HG02610 (cell line): ENCODE data around the gene OSGEP.

Experiments
- ATAC-seq: cut with Tn5 transposase; IDR thresholded peaks from one replicate; pipeline ENCODE4 v1.9.1; 2021; ENCODE audit warnings: mild to moderate bottlenecking, moderate library complexity; ENCODE audit not compliant: unreplicated experiment

Gene OSGEP

DNA sequence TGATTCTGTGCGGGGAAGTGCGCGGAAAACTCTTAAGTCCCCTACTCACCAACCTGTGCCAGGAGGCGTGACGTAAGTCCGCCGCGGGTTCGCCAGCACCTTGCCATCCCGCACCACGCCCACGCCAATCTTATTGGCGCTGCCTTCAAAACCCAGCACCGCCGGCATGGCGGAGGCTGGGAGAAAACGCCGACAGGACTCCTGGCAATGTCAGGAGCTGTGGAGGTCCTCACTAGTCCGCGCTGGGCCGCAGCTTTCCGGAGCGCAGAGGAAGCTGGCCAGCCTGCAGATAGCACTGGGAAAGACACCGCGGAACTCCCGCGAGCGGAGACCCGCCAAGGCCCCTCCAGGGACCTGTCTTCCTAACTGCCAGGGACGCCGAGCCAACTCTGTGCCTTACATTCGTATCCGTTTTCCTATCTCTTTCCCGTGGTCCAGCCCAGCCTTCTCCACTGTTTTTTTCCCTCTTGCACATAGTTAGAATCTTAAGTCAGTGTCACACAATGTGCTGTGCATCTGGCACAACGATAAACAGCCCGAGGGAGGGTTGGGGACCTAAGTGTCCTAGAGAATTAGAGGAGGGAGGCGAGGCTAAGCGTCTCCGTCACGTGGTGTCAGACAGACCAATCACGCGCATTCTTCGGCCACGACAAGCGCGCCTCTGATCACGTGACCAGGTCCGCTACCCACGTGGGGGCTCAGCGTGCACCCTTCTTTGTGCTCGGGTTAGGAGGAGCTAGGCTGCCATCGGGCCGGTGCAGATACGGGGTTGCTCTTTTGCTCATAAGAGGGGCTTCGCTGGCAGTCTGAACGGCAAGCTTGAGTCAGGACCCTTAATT lies at the start of gene OSGEP, which contains the start of gene APEX1:
OSGEP (minus strand) TSS at position 297 of the 839 bp plus-strand sequence; CDS start at position 168, 129 bp downstream.
APEX1 (plus strand) TSS at position 711 of the 839 bp plus-strand sequence. CDS start 420 bp downstream, outside the sequence.
- peak; percentile 83 for ATAC-seq

DNA sequence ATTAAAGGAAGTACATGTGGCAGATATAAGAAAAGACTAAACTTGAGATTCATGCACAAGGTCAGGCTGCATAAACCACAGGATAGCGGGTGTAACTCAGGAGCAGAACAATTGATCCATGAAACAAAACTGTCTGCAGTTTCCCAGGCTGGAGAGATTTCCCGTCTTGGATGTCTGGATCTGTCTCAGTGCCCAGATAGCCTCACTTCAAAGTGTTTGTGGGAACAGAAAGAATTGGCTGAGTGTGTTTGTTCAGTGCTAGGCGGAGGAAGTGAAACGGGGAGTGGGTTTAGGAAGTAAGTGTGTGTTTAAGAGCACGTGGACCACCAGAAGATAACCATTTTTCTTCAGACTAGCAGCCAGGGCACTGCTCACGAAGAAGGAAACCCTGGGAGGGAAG lies 49.3 kb upstream of the OSGEP start:
- ATAC-seq: no peak

DNA sequence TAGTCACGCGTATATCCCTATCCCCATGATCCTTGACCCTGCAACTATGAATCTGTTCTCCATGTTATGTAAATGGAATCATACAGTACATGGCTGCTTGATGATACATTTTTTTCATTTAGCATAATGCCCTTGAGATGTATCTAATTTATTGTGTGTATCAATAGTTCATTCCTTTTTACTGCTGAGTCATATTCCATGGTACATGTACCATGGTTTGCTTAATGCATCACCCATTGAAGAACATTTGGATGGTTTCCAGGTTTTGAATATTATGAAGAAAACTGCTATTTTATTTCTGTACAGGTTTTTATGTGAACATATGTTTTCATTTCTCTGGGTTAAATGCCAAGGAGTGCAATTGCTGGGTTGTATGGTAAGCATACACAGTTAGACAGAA lies 46.7 kb upstream of the OSGEP start:
- ATAC-seq: no peak

DNA sequence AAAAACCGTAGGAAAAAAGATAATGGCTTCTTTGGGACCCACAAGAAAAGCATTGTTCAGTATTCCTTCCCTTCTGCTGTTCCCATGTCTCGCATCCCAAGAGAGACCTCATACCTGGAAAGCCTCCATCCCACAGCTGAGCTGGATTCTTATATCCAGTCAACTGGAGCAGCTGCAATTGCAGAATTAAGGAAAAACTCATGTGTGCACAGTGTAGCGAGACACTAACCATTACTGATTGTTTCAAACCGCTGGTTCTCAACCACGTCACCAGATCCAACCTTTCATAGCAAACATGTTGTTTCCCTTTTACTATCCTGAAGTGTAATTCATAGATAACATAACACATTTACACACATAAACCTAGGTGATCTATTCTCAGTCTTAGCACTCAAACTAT lies 45.3 kb upstream of the OSGEP start:
- no peak for ATAC-seq

DNA sequence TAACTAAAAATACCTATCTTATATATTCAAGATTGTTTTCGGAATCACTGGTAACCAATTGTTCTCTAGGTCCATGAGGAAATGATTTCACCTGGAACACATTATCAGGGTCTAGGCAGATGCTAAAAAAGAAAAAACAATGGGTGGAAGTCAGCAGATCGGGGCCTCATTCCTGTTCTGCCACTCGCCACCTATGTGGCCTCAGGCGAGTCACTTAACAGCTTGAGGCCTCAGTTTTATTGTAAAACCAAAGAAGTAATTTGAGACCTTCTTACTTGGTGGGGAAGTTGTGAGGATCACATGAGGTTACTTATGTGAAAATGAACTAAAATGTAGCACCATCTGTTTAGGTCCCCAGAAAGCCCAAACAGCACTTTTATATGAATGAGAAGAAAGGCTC lies 44.5 kb upstream of the OSGEP start:
- no peak for ATAC-seq

DNA sequence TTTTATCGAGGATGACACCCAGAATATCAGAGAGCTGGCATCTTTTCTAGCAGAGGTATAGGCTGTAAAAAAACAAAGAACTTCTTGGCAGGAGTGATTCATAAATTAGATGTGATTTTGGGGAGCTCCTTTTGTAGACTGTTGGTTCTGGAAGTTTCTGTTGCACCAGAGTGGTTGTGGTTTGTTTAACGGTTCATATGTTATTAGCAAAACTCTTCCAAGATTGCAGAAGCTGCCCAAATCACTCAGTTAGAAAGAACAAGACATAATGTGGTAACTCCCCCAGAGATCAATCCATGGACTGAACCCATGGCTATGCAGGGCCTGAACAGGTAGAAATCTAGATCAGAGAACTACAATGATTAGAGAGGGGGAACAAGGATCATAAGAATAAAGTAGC lies 44.0 kb upstream of the OSGEP start:
- no peak for ATAC-seq

DNA sequence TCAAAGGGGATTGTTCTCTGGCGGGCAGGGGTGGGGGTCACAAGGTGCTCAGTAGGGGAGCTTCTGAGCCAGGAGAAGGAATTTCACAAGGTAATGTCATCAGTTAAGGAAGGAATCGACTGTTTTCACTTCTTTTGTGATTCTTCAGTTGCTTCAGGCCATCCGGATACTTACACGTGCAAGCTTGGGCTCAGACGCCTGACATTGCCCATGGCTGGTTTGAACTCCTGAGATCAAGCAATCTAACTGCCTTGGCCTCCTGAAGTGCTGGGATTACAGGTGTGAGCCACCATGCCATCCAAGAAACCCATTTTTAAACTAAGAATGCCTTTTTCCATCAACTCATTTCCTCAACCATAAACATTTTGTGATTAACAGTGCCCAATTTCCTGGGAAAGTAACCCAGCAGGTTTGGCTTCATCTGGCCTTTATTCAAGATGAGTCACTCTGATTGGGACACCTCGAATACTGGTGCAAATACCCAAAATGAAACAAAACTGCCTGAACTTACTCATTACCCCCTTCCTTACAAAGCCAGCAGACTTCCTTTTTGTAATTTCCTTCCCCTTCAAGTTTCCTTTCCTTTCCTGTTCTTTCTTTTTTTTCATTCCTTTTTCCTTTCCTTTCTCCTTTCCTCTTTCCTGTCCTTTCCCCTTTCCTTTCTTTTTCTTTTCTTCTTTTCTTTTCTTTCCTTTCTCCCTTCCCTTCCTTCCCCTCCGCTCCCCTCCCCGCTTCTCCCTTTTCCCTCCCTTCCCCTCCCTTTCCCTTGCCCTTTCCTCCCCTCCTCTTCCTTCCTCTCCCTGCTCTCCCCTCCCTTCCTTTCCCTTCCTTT lies 40.5 kb upstream of the OSGEP start:
- no peak for ATAC-seq

DNA sequence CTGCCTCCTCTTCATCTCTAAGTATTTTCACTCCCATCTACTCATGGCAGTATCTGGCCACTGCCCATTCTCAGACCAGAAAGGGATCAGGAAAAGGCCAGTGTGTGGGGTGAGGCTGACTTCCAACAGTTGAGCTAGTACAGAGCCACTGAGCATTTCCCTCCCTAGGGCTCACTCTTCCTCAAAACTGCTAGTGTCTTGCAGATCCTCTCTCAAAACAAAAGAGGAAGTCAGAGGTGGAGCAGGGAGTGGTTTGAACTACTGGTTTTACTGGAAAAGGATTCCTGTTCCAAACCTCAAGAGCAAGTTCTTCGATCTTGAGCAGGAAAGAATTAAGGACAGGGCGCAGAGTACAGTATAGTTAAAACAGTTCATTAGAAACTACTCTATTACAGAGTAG lies 39.0 kb upstream of the OSGEP start:
- ATAC-seq: no peak

DNA sequence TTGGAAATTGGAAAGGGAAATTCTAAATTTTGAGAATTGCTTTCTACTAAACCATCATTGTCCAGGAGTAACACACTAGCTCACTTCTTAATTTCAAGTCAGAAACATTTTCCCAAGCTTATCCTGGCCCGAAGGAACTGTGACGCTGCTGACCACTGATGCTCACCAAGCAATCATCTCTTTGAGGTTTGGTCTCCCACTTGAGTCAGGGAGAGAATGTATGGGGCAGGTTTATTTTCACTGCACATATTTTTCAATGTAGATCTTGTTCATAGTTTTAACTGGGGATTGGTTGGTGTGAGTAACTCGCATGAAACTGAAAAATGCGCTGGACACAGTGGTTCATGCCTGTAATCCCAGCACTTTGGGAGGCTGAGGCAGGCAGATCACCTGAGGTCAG lies 37.9 kb upstream of the OSGEP start:
- no peak for ATAC-seq

DNA sequence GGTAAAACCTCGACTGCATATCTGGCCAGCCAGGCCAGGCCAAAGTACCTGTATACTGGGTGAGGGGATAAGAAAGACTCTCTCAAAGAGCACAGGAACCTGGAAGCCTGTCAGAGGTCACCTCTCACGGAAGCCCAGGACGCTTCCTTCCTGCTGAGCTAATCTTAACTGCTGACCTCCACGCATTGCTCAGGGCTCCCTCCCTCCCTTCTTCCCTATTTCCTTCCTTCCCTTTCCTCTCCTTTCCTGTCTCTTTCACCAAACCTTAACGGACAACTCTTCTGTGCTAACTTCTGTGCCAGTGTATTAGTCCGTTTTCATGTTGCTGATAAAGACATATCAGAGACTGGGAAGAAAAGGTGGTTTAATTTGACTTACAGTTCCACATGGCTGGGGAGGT lies 36.0 kb upstream of the OSGEP start:
- ATAC-seq: no peak

DNA sequence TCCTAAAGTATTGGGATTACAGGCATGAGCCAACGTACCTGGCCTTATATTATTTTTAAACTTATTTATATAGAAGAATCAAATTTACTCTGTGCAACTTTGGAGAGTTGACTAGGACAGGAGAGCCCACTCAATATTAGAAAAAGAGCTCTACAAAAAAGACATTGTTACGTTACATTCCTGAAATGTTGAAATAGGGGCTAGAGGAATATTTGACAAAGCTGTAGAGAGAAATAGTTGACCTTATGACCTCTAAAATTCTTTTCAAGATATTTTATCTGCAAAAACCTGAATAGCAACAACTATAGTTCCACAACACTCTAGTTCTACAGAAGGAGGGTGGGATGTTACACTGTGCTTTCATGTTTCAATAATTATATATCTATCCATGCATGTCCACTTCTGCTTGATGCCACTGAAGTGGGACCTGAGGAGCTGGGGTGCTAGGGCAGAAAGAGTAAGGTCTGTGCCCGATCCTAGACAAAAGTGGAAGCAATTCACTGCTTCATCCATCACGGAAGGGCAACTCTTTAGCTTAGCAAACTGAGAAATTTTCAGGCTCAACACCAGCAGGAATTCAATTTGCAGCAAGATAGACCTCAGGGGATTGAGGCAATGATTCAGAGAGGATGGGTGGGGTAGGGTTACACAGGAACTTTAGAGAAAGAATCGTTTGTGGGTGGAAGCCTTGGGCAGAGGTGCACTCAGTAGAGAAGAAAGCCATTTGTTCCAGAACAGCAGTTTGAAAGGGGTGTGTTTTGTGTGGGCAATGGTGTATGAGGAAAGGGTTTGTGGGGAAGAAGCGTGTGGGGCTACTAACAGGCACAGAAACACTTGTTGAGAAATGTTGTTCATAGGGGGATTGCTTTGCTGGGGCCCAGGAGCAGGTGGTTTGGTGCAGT lies 34.7 kb upstream of the OSGEP start:
- peak; percentile 71 for ATAC-seq

DNA sequence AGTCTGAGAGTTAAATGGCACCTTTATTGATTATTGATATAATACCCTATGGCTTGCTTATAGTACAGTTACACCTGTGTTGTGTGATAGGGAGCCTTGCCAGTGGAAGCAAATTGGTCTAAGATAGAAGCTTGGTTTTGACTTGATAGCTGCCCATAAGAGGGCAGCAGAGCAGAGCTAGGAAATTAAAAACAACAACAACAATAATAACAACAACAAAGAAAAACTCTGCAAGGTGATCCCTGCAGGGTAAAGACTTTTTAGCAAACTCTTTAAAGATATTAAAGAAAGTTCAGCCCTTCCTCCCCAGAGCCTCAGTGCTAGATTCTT lies 32.7 kb upstream of the OSGEP start:
- no peak for ATAC-seq

DNA sequence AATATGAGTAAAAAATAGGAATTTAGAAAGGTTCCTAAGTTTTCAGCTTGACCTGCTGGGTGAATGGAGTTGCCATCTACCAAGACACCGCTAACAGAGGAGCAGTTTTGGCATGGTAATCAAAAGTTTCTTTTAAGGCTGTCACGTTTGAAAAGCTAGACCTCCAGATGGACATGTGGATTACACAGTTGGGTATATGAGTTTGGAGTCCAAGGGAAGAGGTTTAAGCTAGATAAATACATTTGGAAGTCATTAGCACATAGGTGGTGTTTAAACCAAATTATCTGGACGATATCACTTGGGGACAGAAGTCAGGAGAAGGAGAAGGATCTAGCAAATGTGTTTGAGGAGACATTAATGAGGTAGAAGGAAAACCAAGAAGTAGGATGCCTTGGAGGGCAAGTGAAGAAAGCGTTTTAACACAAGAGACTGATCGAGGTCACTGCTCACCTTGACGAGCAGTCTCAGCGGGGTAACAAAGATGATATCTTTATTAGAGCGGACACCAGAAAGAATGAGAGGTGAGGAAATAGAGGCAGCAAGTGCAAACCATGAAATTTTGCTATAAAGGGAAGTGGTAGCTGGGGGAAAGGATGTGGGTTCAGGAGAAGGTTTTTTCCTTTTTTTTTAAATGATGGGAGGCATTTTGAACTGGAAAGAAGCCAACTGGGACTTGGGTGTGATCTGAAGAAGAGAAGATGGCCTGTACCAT lies 32.2 kb upstream of the OSGEP start:
- ATAC-seq: no peak

DNA sequence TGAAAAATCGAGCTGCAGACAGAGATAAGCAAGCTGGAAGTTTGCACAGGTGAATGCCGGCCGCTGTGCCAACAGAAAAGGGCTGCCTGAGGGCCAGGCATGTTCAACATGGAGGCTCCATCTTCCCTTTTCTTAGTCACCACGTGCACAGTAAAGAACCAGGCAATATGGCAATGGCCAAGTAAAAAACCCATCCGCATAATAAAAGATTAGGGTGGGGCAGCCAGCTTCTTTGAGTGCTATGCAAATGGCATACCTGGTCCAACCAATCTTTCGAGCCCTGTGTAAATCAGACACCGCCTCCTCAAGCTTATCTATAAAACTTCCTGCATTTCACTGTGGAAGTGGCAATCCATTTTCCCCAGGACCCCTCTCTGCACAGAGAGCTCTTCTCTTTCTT lies 31.3 kb upstream of the OSGEP start:
- no peak for ATAC-seq

DNA sequence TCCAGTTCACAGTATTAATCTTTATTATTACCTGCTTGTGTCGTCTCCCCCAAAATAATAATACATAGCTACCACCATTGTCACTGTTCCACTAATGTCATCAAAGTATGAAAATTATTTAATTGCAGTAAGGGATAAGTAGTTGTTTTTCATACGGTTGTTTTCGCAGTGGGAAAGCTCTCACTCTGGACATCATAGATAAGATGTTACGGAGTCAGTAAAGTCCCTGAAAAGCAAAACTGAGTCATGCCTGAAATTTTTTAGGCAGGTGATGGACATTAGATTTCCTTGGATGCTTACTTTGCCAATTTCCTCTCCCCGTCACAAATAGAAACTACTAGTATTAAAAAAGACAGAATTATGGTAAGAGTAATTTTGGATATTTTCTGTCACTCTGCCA lies 27.8 kb upstream of the OSGEP start:
- ATAC-seq: no peak

DNA sequence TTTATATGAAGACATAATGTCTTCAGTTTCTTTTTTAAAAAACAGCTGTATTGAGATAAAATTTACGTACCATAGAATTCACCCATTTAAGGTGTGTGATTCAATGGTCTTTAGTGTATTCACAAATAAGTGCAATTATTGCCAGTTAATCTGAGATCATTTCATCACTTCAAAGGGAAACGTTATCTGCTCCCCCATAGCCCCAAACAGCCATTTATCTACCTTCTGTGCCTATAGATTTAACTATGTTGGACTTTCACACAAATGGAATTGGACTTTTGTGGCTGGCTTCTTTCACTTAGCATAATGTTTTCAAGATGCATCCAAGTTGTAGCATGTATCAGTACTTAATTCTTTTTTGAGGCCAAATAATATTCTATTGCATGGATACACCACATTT lies 24.3 kb upstream of the OSGEP start:
- no peak for ATAC-seq

DNA sequence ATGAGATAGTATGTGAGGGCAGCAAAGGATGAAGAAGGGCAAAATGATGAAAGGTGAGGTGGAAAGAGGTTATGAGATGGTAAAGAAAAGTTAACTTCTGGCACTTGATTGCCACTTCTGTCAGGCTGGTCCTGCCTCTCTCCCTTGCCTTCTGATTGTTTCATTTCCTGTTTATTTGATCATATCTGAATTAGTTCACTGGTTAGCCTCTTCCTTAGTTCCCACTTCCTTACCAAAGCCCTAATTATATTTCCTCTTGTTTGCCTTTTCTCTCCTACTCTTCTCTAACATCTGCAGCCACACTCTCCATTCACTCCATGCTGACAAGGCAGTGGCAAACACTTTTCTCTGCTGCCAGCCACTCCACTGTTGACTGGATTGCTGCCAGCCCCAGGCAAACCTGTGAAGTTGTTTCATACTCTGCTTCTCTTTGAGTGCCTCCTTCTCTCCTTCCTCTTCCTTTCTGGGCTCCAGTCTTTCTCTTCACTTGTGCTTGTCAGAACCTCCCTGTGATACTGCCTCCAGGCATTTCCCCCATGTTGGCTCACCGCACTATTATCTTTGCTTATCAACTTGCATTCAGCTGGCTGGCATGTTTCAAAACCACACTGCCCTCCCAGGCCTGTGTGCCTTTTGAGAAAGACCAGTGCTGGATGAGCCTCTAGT lies 22.7 kb upstream of the OSGEP start:
- ATAC-seq: no peak

DNA sequence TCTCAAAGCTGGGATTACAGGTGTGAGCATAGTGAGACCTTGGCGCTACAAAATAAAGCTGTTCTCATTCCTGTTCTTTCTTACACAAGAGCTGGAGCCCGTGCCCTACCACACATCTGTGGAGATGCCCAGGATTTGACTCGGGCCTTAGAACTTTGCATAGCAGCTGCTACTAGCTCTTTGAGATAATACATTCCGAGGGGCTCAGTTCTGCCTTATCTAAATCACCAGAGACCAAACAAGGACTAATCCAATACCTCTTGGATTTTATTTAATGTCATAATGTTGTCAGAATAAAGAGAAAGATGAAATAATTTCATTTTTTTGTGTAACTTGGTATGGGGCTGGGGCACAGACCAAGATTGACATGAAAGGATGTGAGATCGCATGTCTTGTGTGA lies 22.2 kb upstream of the OSGEP start:
- no peak for ATAC-seq

DNA sequence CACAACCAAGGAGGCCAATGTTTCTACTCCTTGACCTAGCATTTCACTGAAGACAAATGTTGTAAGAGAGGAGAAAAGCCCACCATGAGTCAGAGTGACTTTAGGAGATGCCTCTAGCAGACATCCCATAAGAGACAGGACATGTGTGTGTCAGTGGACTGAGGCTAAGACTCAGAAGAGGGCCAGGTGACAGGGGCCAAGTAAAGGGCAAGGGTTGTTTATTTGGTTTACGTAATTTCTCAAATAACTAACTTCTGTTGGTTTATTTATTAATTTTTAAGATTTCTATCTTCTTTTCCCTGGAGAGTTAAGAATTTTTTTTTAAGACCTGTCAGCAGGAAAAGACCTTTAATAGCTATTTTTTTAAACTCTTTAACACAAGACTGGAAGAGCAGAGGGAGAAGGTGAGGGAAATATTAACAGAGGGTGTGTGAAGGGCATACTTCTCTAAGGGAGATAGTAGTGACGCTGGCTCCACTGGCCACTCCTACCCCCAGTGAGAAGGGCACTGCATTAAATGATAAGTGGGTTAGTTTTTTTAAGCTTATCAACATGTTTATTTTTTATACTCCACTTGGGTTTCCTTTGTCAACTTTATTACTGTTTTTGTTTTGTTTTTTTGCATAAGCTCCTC lies 18.0 kb upstream of the OSGEP start:
- ATAC-seq: no peak

DNA sequence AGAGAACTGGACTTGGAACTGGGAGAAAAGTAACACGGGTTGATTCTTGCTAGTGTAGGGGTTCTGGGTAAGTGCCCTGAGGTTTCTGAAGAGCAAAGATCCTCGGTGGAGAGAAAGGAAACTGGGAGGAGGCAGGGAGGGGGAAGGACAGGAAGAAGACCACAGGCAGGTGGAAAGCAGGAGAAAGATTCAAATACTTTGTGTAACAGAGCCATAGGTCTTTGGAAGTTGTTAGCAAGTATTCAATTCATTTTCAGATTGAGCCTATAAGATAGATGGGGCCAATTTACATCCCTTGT lies 15.9 kb upstream of the OSGEP start:
- no peak for ATAC-seq
